ENCODE data around the gene OMP. TPM values are rescaled to one million over a fixed set of nuclear protein-coding genes. Genes with fewer than 3 reads are reported as not detected.

The OMP gene
- total and polyA plus RNA-seq, 2 donors (not counting 3 experiments of a cell fraction or from before 2014, with no cell fraction given): 0.80 TPM; not detected in 1

DNA sequence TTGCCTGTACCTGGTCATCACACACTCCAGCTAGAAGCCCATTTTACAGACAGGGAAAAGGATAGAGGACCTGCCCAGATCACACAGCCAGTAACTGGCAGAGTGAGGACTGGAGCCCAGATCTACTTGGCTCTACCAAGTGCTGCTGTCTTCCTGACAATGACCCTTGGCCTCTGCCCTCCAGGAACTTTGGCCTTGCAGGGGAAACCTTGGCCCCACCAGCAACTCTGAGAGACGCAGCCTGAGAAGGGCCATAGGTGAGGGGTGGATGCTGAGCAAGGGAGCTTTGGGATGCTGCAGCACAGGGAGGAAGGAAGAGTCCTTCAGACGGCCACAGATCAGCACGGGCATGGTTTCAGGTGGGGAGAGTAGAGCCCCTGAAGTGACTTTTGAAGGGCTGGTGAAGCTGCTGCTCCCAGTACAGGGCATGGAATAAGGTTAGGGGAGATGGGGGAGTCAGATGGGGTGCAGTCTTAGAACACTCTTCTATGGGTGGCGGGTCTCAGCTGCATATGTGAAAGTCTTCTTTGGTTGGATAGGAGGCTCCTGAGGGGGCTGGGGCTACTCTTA lies 37.9 kb upstream of the OMP start:
- H3K27ac ChIP-seq (ENCODE audit: insufficient read depth, low read depth, low read length): no peak overlapping the region
- no peak overlapping the region for H3K4me2 ChIP-seq (ENCODE audit: insufficient read depth, low read length)
- no peak overlapping the region for H2AFZ ChIP-seq (ENCODE audit: low read depth, low read length)
- no peaks in the 10 kb centered on the region for H3K79me2 ChIP-seq (ENCODE audit: control insufficient read depth, insufficient read depth, low read length)
- dilution Hi-C loops (cut with MboI; ENCODE audit: extremely low pct_ligation_motif_present, low sequenced_read_pairs) (no loop called here), intact Hi-C loops (cut with micrococcal nuclease) (no loop called here)
- H3K9me3 ChIP-seq (replicated peaks; ENCODE audit: control insufficient read depth, insufficient read depth, low read length): no peaks in the 10 kb centered on the region
- TF ChIP-seq FOS (IDR thresholded peaks at IDR 0.05; ENCODE audit: borderline replicate concordance, insufficient read depth, low read length): no peak
- TF ChIP-seq JUN (IDR thresholded peaks at IDR 0.05; ENCODE audit: borderline replicate concordance, insufficient read depth, insufficient read length, low read depth): no peak
- TF ChIP-seq EZH2 (IDR thresholded peaks at IDR 0.05; ENCODE audit: borderline replicate concordance, low read depth, low read length, severe bottlenecking): no peak
- no peak for TF ChIP-seq CTCF (IDR thresholded peaks at IDR 0.05; ENCODE audit: extremely low read depth in 1 of 2, insufficient read depth in 1 of 2, low read depth in 1 of 2, low read length in 2 of 2)
- TF ChIP-seq, protein P1, sequence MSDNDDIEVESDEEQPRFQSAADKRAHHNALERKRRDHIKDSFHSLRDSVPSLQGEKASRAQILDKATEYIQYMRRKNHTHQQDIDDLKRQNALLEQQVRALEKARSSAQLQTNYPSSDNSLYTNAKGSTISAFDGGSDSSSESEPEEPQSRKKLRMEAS (IDR thresholded peaks at IDR 0.05; ENCODE audit: insufficient read depth, insufficient read length): no peak
- no peak for TF ChIP-seq POLR2AphosphoS5 (IDR thresholded peaks at IDR 0.05; ENCODE audit: insufficient read depth, low read depth, low read length)
- no peaks in the 10 kb centered on the region for H4K20me1 ChIP-seq (replicated peaks; ENCODE audit: control insufficient read depth, extremely low read depth, insufficient read depth, low read length)
- BruUV-seq (replicated peaks): no TSS peak
- no peak for DNase-seq (ENCODE audit: low read depth, low spot score)
- H3K4me3 ChIP-seq (replicated peaks in 1 of 3; ENCODE audit: insufficient read depth in 1 of 3, low read depth in 1 of 3, low read length in 3 of 3): no peak overlapping the region
- no peak overlapping the region for H3K9ac ChIP-seq (replicated peaks; ENCODE audit: extremely low read depth, insufficient read depth, low read length)
- peaks cover 3 to 6% of the 10 kb centered on the region in 2 experiments for H3K27me3 ChIP-seq (ENCODE audit: control insufficient read depth in 2 of 2, insufficient read depth in 2 of 2, low read length in 2 of 2)
- H3K4me1 ChIP-seq (ENCODE audit: control insufficient read depth, extremely low read depth, insufficient read depth, low read length): peaks cover 11% of the 10 kb centered on the region
- no peaks in the 10 kb centered on the region for H3K36me3 ChIP-seq (ENCODE audit: control insufficient read depth in 2 of 2, extremely low read depth in 1 of 2, insufficient read depth in 2 of 2, low read length in 2 of 2)
- CTCF ChIA-PET: interaction anchor here (1.1 to 6.4 kb wide), 6 partner anchors 12 to 37 kb away, joined by 3 to 148 read pairs (median 20); no protein-coding TSS in a partner anchor
- POLR2A ChIA-PET: no interaction called here
- FAIRE-seq: no peak
- no peaks in the 10 kb centered on the region for H3K9me1 ChIP-seq (replicated peaks; ENCODE audit: control insufficient read depth, extremely low read depth, insufficient read depth, low read length)

Measured in endothelial cell of umbilical vein (primary cell).